ENCODE results near the gene TMEM91.

DNA sequence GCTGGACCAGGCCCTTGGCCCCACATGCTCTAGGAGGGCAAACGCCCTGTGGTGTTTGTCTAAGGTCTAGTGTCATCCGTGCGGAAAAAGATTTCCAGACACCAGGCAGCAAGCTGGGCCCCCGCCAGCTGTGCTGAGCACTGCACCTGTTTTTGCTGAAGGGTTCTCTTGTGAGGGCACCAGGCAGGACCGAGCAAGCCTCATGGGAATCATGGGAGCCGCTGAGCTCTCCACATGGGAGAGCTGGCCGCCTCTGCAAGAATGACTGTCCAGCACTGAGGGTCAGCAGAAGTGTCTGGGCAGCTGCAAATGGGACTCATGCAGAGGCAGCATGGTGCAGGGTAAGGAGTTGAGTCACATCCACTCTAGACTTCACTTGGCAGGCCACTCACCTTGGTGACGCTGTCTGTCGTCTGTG is 38.8 kb downstream of the TMEM91 start:
- TF ChIP-seq, protein P1, sequence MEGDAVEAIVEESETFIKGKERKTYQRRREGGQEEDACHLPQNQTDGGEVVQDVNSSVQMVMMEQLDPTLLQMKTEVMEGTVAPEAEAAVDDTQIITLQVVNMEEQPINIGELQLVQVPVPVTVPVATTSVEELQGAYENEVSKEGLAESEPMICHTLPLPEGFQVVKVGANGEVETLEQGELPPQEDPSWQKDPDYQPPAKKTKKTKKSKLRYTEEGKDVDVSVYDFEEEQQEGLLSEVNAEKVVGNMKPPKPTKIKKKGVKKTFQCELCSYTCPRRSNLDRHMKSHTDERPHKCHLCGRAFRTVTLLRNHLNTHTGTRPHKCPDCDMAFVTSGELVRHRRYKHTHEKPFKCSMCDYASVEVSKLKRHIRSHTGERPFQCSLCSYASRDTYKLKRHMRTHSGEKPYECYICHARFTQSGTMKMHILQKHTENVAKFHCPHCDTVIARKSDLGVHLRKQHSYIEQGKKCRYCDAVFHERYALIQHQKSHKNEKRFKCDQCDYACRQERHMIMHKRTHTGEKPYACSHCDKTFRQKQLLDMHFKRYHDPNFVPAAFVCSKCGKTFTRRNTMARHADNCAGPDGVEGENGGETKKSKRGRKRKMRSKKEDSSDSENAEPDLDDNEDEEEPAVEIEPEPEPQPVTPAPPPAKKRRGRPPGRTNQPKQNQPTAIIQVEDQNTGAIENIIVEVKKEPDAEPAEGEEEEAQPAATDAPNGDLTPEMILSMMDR (IDR thresholded peaks at IDR 0.05; ENCODE audit: low read depth, low read length, poor library complexity, severe bottlenecking): no peak
- no peak for TF ChIP-seq EZH2phosphoT487 (IDR thresholded peaks at IDR 0.05; ENCODE audit: borderline replicate concordance, low read length)
